GM12878 (cell line): ENCODE data around the gene TDRD7. TPM values are rescaled to one million over a fixed set of nuclear protein-coding genes. Genes with fewer than 3 reads are reported as not detected.

Experiments used
- CREM ChIP-seq: IDR thresholded peaks from 2 replicates; pipeline ENCODE4 v1.6.1; 2014; ENCODE audit warnings: antibody characterized with exemption, low read depth
- CUX1 ChIP-seq: IDR thresholded peaks from 2 replicates; pipeline ENCODE4 v1.6.1; 2012; ENCODE audit warnings: improper control_type of control experiment, low read depth, low read length; ENCODE audit not compliant: insufficient replicate concordance
- DPF2 ChIP-seq: fragments of 450-650 bp; IDR thresholded peaks from 2 replicates; pipeline ENCODE4 v1.6.1; 2017; ENCODE audit warnings: mild to moderate bottlenecking
- ELK1 ChIP-seq: IDR thresholded peaks from 2 replicates; pipeline ENCODE4 v1.6.1; 2012; ENCODE audit warnings: low read depth, low read length, improper control_type of control experiment
- EP300 ChIP-seq, 2 experiments: fragments of 150-350 bp in 1 of 2; IDR thresholded peaks; 2 replicates each; pipeline ENCODE4 v1.6.1; 2011 to 2012; ENCODE audit warnings: low read depth in 2 of 2, low read length in 2 of 2, borderline replicate concordance in 1 of 2, improper control_type of control experiment in 1 of 2, inconsistent platforms in 1 of 2; ENCODE audit not compliant: control insufficient read depth in 1 of 2
- ESRRA ChIP-seq: IDR thresholded peaks from 2 replicates; pipeline ENCODE4 v1.6.1; 2012; ENCODE audit warnings: mild to moderate bottlenecking, low read length, improper control_type of control experiment
- GABPA ChIP-seq: IDR thresholded peaks from 2 replicates; pipeline ENCODE4 v1.6.1; 2014; ENCODE audit warnings: antibody characterized with exemption, low read depth, mild to moderate bottlenecking, inconsistent platforms
- HDAC2 ChIP-seq: fragments of 200-600 bp; sonication (generic); IDR thresholded peaks from 2 replicates; pipeline ENCODE4 v1.6.1; 2017
- IKZF1 ChIP-seq: fragments of 450-650 bp; conservative IDR thresholded peaks from 2 replicates; pipeline ENCODE4 v1.6.1; 2017; ENCODE audit warnings: antibody characterized with exemption, mild to moderate bottlenecking
- KDM1A ChIP-seq: fragments of 200-600 bp; sonication (generic); IDR thresholded peaks from 2 replicates; pipeline ENCODE4 v1.6.1; 2016; ENCODE audit warnings: borderline replicate concordance
- MXI1 ChIP-seq: fragments of 150-350 bp; IDR thresholded peaks from 2 replicates; pipeline ENCODE4 v1.6.1; 2011; ENCODE audit warnings: low read depth, mild to moderate bottlenecking, inconsistent platforms, low read length, improper control_type of control experiment
- MYC ChIP-seq: IDR thresholded peaks from 2 replicates; pipeline ENCODE4 v1.6.1; 2011; ENCODE audit warnings: mild to moderate bottlenecking, low read length, moderate library complexity, inconsistent platforms; ENCODE audit not compliant: insufficient read depth, insufficient replicate concordance, insufficient read length, severe bottlenecking
- NFYA ChIP-seq: IDR thresholded peaks from 2 replicates; pipeline ENCODE4 v1.6.1; 2011; ENCODE audit warnings: low read depth, mild to moderate bottlenecking, low read length, improper control_type of control experiment, borderline replicate concordance
- NR2F1 ChIP-seq: fragments of 450-650 bp; conservative IDR thresholded peaks from 2 replicates; pipeline ENCODE4 v1.6.1; 2017; ENCODE audit warnings: mild to moderate bottlenecking
- PAX5 ChIP-seq: IDR thresholded peaks from 2 replicates; pipeline ENCODE4 v1.6.1; 2011; ENCODE audit warnings: low read depth, low read length, borderline replicate concordance
- RAD51 ChIP-seq: fragments of 450-650 bp; IDR thresholded peaks from 2 replicates; pipeline ENCODE4 v1.6.1; 2016; ENCODE audit warnings: moderate library complexity, mild to moderate bottlenecking, inconsistent platforms
- RB1 ChIP-seq: fragments of 450-650 bp; formaldehyde crosslinking; IDR thresholded peaks from 2 replicates; pipeline ENCODE4 v1.6.1; 2017; ENCODE audit warnings: mild to moderate bottlenecking, borderline replicate concordance
- RELA ChIP-seq: fragments of 450-650 bp; IDR thresholded peaks from 2 replicates; pipeline ENCODE4 v1.8.0; 2014; ENCODE audit warnings: borderline replicate concordance; ENCODE audit not compliant: partially characterized antibody
- SREBF1 ChIP-seq: IDR thresholded peaks from 2 replicates; pipeline ENCODE4 v1.6.1; 2012; ENCODE audit warnings: mild to moderate bottlenecking, low read length
- STAT3 ChIP-seq: IDR thresholded peaks from 2 replicates; pipeline ENCODE4 v1.6.1; 2011; ENCODE audit warnings: low read depth, low read length, improper control_type of control experiment
- YY1 ChIP-seq: IDR thresholded peaks from 2 replicates; pipeline ENCODE4 v1.6.1; 2011; ENCODE audit warnings: low read depth, mild to moderate bottlenecking, low read length
- ZBTB33 ChIP-seq: fragments of 450-650 bp; IDR thresholded peaks from 2 replicates; pipeline ENCODE4 v1.6.1; 2017; ENCODE audit warnings: mild to moderate bottlenecking
- ZSCAN29 ChIP-seq: fragments of 450-650 bp; IDR thresholded peaks from 2 replicates; pipeline ENCODE4 v1.6.1; 2017; ENCODE audit warnings: mild to moderate bottlenecking, moderate library complexity
- polyA plus RNA-seq, 11 experiments: library from polyadenylated mRNA; depleted of rRNA in 4 of 11; unstranded in 6 of 11; stranded (reverse) in 5 of 11; fragments of >200 nt; fragmentation: Nextera tagmentation in 4 of 11; fragmentation: Illumina TruSeq in 1 of 11; extraction: Ambion mirVana in 4 of 11; extraction: Trizol in 1 of 11; gene quantifications; 1 replicate in 1 of 11; 2 replicates in 10 of 11; pipeline versions ENCODE4 v1.2.1 to v1.2.3, GENCODE V29; 2011 to 2016; ENCODE audit warnings: inconsistent platforms in 2 of 11, missing spikeins in 2 of 11, low read depth in 1 of 11
- total RNA-seq, 4 experiments: library from RNA; depleted of rRNA in 3 of 4; stranded (reverse); fragments of >200 nt in 3 of 4; fragmentation: Illumina TruSeq in 1 of 4; extraction: Trizol in 1 of 4; gene quantifications; 2 replicates each; pipeline versions ENCODE4 v1.2.1 to v1.2.3, GENCODE V29; 2013 to 2021

The TDRD7 gene
- total and polyA plus RNA-seq, 10 of the 15 experiments (the other 5 are each of a cell fraction or from before 2014, with no cell fraction given), result 5.7 to 26.4 (median 16.2) TPM

GRCh38 chr9:97468658-97469448, 57.0 kb downstream of the TDRD7 start (continued):
- no peak for TF ChIP-seq CUX1
- TF ChIP-seq HDAC2, result no peak
- no peak for TF ChIP-seq EP300 (IDR thresholded peaks at IDR 0.05; ENCODE audit: borderline replicate concordance in 1 of 2, control insufficient read depth in 1 of 2, low read depth in 2 of 2, low read length in 2 of 2)
- no peak for TF ChIP-seq ELK1
- TF ChIP-seq GABPA, result no peak
- TF ChIP-seq PAX5, result no peak
- TF ChIP-seq NFYA, result no peak
- TF ChIP-seq NR2F1, result no peak
- no peak for TF ChIP-seq ESRRA
- no peak for TF ChIP-seq MYC
- 0 out of 2 replicates have a peak, but pooled peaks have one; percentile 23 for TF ChIP-seq MXI1
- TF ChIP-seq YY1, result peak; percentile 67
- no peak for TF ChIP-seq RELA
- TF ChIP-seq DPF2, result no peak
- TF ChIP-seq STAT3, result no peak
- TF ChIP-seq ZSCAN29, result no peak
- TF ChIP-seq RAD51, result no peak
- no peak for TF ChIP-seq ZBTB33
- no peak for TF ChIP-seq RB1
- TF ChIP-seq SREBF1, result no peak
- no peak for TF ChIP-seq CREM
- no peak for TF ChIP-seq KDM1A
- 0 out of 2 replicates have a peak, but pooled peaks have one; percentile 36 for TF ChIP-seq IKZF1
